Activated naive CD8-positive, alpha-beta T cell (primary cell): ENCODE measurements around the gene COA3.

Experiments
- H3K27ac Mint-ChIP-seq: one replicate; pipeline ENCODE4 v1.8.0; 2021; ENCODE audit warnings: mixed read lengths
- H3K27me3 Mint-ChIP-seq: one replicate; pipeline ENCODE4 v1.8.0; 2021; ENCODE audit warnings: mixed read lengths
- H3K36me3 Mint-ChIP-seq: one replicate; pipeline ENCODE4 v1.8.0; 2021; ENCODE audit warnings: mixed read lengths
- H3K4me1 Mint-ChIP-seq: one replicate; pipeline ENCODE4 v1.8.0; 2021; ENCODE audit warnings: low read depth, mixed read lengths
- H3K4me3 Mint-ChIP-seq: one replicate; pipeline ENCODE4 v1.8.0; 2021; ENCODE audit warnings: mild to moderate bottlenecking, mixed read lengths
- H3K9me3 Mint-ChIP-seq: one replicate; pipeline ENCODE4 v1.8.0; 2021; ENCODE audit warnings: low read depth, mixed read lengths

The COA3 gene

DNA sequence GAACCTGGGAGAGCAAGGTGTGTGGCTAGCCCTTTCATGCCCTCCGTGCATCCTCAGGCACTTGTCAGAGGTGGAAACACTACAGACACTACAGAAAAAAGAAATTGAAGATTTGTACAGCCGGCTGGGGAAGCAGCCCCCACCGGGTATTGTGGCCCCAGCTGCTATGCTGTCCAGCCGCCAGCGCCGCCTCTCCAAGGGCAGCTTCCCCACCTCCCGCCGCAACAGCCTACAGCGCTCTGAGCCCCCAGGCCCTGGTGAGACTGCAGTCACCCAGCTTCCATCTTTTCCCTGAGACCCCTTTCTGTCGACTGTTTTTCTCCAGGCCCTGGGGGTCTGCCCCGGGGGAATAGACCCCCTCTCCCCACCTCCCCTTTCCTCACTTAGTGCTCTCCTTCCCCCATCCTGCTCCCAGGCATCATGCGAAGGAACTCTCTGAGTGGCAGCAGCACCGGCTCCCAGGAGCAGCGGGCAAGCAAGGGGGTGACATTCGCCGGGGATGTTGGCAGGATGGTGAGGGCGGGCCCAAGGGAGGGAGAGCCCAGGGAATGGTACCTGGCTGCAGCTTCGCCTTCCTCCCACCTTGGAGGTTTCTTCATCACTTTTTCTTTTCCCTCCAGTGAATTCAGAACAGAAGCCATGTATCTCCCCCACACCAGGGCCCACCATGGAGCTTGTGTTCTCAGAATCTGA, 2.3 kb downstream of the COA3 start:
- Mint-ChIP-seq H3K4me3 (peak overlapping the region; percentile 58), H3K27ac (no peak overlapping the region), H3K9me3 (no peaks in the 10 kb centered on the region), H3K36me3 (no peaks in the 10 kb centered on the region), H3K27me3 (no peaks in the 10 kb centered on the region), H3K4me1 (peaks cover 18% of the 10 kb centered on the region)

DNA sequence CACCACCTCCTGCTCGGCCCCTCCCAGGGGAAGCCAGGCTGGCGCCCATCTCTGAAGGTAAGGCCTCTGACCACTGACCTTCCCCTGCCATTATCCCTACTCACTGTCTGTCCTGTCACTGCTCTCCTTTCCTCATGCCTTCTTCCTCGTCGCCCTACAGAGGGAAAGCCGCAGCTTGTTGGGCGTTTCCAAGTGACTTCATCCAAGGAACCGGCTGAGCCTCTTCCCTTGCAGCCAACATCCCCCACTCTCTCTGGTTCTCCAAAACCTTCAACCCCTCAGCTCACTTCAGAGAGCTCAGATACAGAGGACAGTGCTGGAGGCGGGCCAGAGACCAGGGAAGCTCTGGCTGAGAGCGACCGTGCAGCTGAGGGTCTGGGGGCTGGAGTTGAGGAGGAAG, 3.0 kb downstream of the COA3 start:
- Mint-ChIP-seq H3K27ac (no peak overlapping the region), H3K4me3 (peak overlapping the region; percentile 58), H3K9me3 (no peaks in the 10 kb centered on the region), H3K36me3 (no peaks in the 10 kb centered on the region), H3K27me3 (no peaks in the 10 kb centered on the region), H3K4me1 (peaks cover 18% of the 10 kb centered on the region)

DNA sequence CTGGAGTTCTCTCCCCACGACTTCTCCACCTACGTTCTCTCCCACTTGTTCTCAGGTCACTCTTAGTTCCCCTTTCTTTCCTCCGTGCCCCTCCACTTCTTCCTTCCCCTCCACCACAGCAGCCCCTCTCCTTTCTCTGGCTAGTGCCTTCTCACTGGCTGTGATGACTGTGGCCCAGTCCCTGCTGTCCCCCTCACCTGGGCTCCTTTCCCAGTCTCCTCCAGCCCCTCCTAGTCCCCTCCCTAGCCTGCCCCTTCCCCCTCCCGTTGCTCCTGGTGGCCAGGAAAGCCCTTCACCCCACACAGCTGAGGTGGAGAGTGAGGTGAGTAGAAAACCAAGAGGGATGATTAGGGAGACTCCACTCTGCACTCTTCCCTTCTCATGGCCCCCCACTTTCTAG, 3.4 kb downstream of the COA3 start:
- no peaks in the 10 kb centered on the region for H3K27me3 Mint-ChIP-seq
- no peak overlapping the region for H3K4me3 Mint-ChIP-seq
- peaks cover 18% of the 10 kb centered on the region for H3K4me1 Mint-ChIP-seq
- H3K9me3 Mint-ChIP-seq: no peaks in the 10 kb centered on the region
- no peaks in the 10 kb centered on the region for H3K36me3 Mint-ChIP-seq
- H3K27ac Mint-ChIP-seq: no peak overlapping the region

DNA sequence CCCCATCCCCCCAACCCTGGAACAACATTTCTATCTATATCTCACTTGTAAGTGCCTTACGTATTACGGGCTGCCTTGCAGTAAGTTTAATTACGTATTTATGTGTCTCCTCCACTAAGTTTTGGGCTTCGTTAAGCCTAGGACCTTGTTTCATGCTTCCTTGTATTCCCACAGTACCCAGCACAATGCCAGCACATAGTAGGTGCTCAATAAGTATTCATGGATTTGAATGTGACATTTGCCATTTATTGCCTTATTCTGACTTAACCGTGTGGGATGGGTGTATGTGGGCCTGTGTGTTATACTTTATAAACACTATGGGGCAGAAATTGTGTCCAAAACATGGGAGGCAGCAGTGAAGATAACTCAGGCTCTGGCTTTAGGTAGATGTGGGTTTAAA, 6.0 kb downstream of the COA3 start:
- H3K9me3 Mint-ChIP-seq: no peaks in the 10 kb centered on the region
- no peaks in the 10 kb centered on the region for H3K36me3 Mint-ChIP-seq
- H3K27ac Mint-ChIP-seq: no peak overlapping the region
- H3K4me1 Mint-ChIP-seq: peaks cover 10% of the 10 kb centered on the region
- no peak overlapping the region for H3K4me3 Mint-ChIP-seq
- H3K27me3 Mint-ChIP-seq: peaks cover 5% of the 10 kb centered on the region

DNA sequence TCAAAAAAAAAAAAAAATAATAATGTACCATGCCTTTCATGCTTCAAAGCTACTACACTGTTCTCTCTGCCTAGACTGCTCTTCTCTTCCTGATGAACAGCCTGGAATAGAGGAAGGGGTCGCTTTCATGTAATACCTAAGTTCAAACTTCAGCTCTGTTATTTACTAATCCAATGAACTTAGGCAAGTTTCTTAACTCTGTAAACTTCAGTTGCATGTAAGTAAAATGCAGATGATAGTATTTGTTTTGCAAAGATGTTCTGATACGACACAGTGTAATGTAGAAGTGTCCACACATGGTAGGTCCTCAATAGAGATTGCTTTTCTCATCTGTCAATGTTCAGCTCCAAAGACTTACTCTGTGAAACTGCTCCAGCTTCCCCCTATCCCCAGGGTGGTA, 6.6 kb downstream of the COA3 start:
- H3K27ac Mint-ChIP-seq: no peak overlapping the region
- H3K27me3 Mint-ChIP-seq: peaks cover 5% of the 10 kb centered on the region
- no peaks in the 10 kb centered on the region for H3K36me3 Mint-ChIP-seq
- no peak overlapping the region for H3K4me3 Mint-ChIP-seq
- H3K4me1 Mint-ChIP-seq: peaks cover 5% of the 10 kb centered on the region
- H3K9me3 Mint-ChIP-seq: no peaks in the 10 kb centered on the region

DNA sequence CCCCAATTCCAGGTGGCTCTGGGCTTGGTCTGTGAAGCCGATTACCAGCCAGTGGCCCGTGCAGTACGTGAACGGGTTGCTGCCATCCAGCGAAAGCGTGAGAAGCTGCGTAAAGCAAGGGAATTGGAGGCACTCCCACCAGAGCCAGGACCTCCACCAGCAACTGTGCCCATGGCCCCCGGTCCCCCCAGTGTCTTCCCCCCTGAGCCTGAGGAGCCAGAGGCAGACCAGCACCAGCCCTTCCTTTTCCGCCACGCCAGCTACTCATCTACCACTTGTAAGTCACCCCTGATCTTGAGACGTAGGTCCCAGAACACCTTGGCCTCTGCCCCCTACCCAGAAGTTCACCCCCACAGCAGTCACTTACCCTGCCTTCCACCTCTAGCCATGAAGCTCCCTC, 11.2 kb downstream of the COA3 start:
- H3K4me1 Mint-ChIP-seq: peaks cover 26% of the 10 kb centered on the region
- H3K9me3 Mint-ChIP-seq: no peaks in the 10 kb centered on the region
- peaks cover 25% of the 10 kb centered on the region for H3K27me3 Mint-ChIP-seq
- H3K4me3 Mint-ChIP-seq: no peak overlapping the region
- H3K27ac Mint-ChIP-seq: no peak overlapping the region
- no peaks in the 10 kb centered on the region for H3K36me3 Mint-ChIP-seq

DNA sequence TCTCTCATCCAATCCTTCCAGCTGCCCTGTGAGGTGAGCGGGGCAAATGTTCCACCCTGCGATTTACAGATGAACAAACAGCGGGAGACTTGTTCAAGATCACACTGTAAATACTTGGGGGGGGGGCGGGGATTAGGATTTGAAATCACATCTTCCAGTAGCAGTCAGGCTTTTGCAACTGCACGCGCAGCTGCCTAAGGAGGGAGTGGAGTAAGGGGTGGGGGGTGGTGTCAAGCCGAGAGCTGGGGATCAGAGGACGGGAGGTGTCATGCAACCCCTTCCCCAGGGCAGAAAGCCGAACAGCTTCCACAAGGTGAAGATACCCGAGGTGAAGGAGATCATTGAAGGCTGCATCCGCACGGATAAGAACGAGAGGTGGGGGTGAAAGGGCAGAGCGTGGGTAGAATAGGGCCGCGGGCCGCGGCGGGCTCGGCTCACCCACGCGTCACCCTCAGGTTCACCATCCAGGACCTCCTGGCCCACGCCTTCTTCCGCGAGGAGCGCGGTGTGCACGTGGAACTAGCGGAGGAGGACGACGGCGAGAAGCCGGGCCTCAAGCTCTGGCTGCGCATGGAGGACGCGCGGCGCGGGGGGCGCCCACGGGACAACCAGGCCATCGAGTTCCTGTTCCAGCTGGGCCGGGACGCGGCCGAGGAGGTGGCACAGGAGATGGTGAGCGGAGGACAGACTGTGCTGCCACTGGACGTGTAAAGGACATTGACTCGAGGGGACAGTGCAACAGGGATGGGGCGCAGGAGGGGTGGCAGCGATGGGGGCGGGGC, 13.5 kb downstream of the COA3 start:
- Mint-ChIP-seq H3K9me3 (no peaks in the 10 kb centered on the region), H3K4me1 (peaks cover 30% of the 10 kb centered on the region), H3K27me3 (peaks cover 30% of the 10 kb centered on the region), H3K36me3 (no peaks in the 10 kb centered on the region), H3K4me3 (peak overlapping the region; percentile 30), H3K27ac (no peak overlapping the region)

DNA sequence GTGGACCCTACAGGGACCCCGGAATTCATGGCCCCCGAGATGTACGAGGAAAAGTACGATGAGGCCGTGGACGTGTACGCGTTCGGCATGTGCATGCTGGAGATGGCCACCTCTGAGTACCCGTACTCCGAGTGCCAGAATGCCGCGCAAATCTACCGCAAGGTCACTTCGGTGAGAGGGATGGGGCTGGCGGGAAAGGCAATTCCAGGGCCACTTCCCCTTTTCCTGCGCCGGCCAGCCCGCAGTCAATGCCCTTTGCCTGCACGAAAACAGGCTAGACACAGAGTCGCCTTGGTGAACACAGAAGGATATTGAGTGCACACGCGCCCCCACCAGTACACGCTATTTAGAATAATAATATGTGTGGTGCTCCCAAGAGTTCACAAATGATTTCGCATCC, 14.1 kb downstream of the COA3 start:
- peaks cover 30% of the 10 kb centered on the region for H3K4me1 Mint-ChIP-seq
- peaks cover 2% of the 10 kb centered on the region for H3K36me3 Mint-ChIP-seq
- peak overlapping the region; percentile 30 for H3K4me3 Mint-ChIP-seq
- no peaks in the 10 kb centered on the region for H3K9me3 Mint-ChIP-seq
- H3K27me3 Mint-ChIP-seq: peaks cover 30% of the 10 kb centered on the region
- no peak overlapping the region for H3K27ac Mint-ChIP-seq

DNA sequence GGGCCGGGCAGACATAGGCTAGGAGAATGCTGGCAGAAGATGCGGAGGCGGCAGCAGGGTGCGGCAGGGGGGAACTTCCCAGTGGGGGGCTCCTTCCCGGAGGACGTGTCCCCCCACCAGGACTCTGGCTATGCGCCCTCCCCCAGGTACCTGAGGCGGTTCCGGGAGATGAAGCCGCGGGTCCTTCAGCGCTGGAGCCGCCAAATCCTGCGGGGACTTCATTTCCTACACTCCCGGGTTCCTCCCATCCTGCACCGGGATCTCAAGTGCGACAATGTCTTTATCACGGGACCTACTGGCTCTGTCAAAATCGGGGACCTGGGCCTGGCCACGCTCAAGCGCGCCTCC, 14.7 kb downstream of the COA3 start:
- Mint-ChIP-seq H3K4me3 (no peak overlapping the region), H3K9me3 (no peaks in the 10 kb centered on the region), H3K27ac (no peak overlapping the region), H3K36me3 (peaks cover 2% of the 10 kb centered on the region), H3K4me1 (peaks cover 30% of the 10 kb centered on the region), H3K27me3 (peaks cover 30% of the 10 kb centered on the region)

DNA sequence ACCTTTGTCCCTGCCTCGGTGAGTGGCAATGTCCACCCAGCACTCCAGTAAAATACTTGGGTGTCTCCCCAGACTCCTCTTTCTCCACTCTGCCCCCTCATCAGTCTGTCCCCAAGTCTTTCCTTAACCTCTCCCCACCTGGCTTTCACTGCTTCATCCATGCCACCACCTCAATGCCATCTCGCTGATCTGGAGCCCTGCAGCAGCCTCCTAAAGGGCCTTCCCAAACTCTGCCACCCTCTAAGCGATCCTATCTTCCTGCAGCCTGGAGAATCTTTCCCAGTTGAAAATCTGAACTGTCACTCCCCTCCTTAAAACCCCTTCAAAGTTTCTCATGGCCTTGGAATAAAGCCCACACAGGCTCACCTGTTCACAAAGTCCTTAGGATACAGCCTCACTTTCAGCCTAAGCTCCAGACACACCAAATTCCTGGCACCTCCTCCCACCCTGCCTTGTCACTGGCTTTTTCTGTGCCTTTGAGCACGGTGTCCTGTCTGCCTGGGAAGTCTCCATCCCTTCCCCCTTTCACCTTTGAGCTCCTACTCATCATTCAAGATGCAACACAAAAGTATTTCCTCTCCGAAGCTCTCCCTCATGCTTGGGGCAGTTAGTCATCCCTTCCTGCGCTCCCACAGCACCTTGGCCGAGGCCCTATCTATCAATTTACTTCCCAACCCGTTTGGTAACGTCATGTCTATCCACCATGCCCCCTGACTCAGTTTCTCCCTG, 15.3 kb downstream of the COA3 start:
- Mint-ChIP-seq H3K27ac (no peak overlapping the region), H3K4me1 (peaks cover 30% of the 10 kb centered on the region), H3K27me3 (peaks cover 30% of the 10 kb centered on the region)

DNA sequence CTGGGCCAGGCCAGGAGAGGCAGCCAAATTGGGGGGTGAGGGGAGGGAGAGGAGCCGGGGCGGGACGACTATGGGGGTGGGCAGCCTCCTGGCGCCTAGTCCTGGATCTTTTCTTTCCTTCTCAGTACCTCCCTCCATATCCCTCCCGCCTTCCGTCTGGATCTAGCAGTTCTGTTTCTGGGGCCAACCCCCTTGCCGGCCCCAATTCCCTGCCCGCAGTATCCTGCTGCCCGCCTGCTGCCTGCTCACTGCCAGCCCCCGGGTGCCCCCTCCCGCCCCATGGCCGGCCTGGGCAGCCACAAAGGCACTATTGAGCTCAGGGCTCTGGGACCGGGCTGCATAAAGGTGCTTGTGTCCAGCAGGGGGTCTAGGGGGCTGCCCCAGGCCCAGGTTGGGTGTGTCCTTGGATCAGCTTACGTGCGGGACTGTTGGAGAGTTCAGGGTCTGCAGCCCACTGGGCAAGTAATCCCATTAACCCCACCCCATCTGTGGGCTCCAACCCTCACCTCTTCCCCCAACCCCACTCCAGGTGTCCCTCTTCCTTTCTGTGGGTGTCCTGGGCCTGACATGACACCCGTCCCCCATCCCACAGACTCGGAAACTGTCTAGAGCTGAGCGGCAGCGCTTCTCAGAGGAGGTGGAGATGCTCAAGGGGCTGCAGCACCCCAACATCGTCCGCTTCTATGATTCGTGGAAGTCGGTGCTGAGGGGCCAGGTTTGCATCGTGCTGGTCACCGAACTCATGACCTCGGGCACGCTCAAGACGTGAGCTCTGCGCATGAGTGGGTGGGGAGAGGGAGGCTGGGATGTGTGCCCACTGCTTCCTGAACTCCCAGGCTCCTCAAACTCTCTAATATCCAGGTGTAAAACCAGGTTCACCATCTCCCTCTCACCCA, 16.1 kb downstream of the COA3 start:
- Mint-ChIP-seq H3K27me3 (peaks cover 26% of the 10 kb centered on the region), H3K4me3 (no peak overlapping the region), H3K36me3 (peaks cover 11% of the 10 kb centered on the region), H3K9me3 (no peaks in the 10 kb centered on the region), H3K4me1 (peaks cover 30% of the 10 kb centered on the region), H3K27ac (no peak overlapping the region)

More for the DNA sequence above, 15.3 kb downstream of the COA3 start:
- no peaks in the 10 kb centered on the region for H3K9me3 Mint-ChIP-seq
- H3K36me3 Mint-ChIP-seq: peaks cover 6% of the 10 kb centered on the region
- peak overlapping the region; percentile 0 for H3K4me3 Mint-ChIP-seq

DNA sequence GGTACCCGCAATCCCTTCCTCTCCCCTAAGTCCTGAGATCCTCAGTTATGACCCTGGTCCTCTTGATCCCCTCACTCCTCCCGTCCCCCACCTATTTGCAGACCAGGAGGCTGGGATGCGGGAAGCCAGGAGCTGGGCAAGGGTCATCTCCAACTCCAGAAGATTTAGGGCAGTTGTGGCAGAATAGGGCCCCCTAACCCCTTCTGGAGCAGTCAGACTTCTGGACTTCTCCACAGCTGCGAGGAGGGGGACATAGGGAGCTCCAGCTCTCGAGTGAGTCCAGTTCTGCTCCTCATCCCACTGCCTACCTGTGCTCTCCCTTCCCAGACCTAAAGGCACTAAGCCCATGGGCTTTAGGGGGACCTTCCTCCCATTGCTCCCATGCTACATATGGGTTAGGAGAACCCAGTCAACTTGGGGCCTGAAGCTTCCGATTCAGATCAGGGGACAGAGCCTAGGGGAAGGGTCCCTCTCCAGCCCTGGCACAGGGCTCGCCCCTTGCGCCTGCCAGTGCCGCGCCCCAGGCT, 16.8 kb downstream of the COA3 start:
- Mint-ChIP-seq H3K9me3 (no peaks in the 10 kb centered on the region), H3K4me3 (no peak overlapping the region), H3K4me1 (peaks cover 30% of the 10 kb centered on the region), H3K27me3 (peaks cover 26% of the 10 kb centered on the region), H3K36me3 (peaks cover 11% of the 10 kb centered on the region), H3K27ac (no peak overlapping the region)

DNA sequence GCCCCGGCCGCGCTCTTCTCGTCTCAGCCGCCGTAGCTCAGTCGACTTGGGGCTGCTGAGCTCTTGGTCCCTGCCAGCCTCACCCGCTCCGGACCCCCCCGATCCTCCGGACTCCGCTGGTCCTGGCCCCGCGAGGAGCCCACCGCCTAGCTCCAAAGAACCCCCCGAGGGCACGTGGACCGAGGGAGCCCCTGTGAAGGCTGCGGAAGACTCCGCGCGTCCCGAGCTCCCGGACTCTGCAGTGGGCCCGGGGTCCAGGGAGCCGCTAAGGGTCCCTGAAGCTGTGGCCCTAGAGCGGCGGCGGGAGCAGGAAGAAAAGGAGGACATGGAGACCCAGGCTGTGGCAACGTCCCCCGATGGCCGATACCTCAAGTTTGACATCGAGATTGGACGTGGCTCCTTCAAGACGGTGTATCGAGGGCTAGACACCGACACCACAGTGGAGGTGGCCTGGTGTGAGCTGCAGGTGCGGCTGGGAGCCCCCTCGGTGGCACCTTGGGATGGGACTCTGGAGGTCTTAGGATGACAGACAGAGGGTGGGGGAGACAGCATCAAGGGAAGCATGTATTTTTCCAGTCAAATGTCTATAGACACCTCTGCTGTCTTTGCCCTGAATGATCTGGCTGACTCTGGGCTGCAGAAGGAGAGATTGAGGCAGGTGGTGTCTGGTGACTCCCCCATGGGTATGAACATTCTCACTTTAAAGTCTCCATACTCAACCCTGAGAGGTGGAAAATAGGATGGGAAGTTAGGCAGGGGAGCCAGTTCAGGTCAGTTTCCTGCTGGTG, 17.5 kb downstream of the COA3 start:
- Mint-ChIP-seq H3K27me3 (peaks cover 25% of the 10 kb centered on the region), H3K9me3 (no peaks in the 10 kb centered on the region), H3K4me3 (peak overlapping the region; percentile 46), H3K27ac (no peak overlapping the region), H3K36me3 (peaks cover 11% of the 10 kb centered on the region), H3K4me1 (peaks cover 30% of the 10 kb centered on the region)
